Dermis microvascular lymphatic vessel endothelial cell (primary cell): ENCODE data around the gene SPIC. TPM values are rescaled to one million over a fixed set of nuclear protein-coding genes. Genes with fewer than 3 reads are reported as not detected.
"Not testable (repeated sequence)": the region's sequence is repeated elsewhere in the genome, so short reads cannot be mapped to it uniquely, and the experiment has no call there.

Source experiments
- DNase-seq, 2 donors: peaks; one replicate each; pipeline versions ENCODE4 v3.0.0 to v3.0.0-alpha.2; 2010; ENCODE audit warnings: low read depth in 2 of 2
- total RNA-seq: library from RNA; depleted of rRNA; stranded (reverse); fragments of >200 nt; gene quantifications from 2 replicates; pipeline ENCODE4 v1.2.1, GENCODE V29; 2014

SPIC gene
- not detected in 2 replicates for total RNA-seq

GRCh38 chr12:101474711-101475386 lies at the start of gene SPIC:
Gene SPIC (plus strand): TSS chr12:101475336. CDS start chr12:101476905, 1,569 bp downstream.
- no peak for DNase-seq

GRCh38 chr12:101430456-101430855 lies 44.7 kb upstream of the SPIC start:
- DNase-seq: no peak

GRCh38 chr12:101436136-101436535 lies 39.0 kb upstream of the SPIC start:
- no peak for DNase-seq

GRCh38 chr12:101439236-101439635 lies 35.9 kb upstream of the SPIC start:
- DNase-seq: no peak

- no peak for DNase-seq
These were observed 33.5 kb upstream of the SPIC start for GRCh38 chr12:101441461-101442224.

GRCh38 chr12:101455685-101456084 lies 19.5 kb upstream of the SPIC start:
- no peak for DNase-seq

- DNase-seq: no peak
These were observed 15.3 kb upstream of the SPIC start for GRCh38 chr12:101459642-101460346.

- no peak for DNase-seq
These were observed 6.2 kb upstream of the SPIC start for GRCh38 chr12:101468948-101469347.

- DNase-seq: no peak
These were observed 4.2 kb upstream of the SPIC start for GRCh38 chr12:101470939-101471338.

- not testable (repeated sequence) for DNase-seq
These were observed 3.3 kb upstream of the SPIC start for GRCh38 chr12:101471878-101472277.

GRCh38 chr12:101474248-101474647 lies 888 bp upstream of the SPIC start:
- no peak for DNase-seq

- DNase-seq: no peak
These were observed 692 bp downstream of the SPIC start for GRCh38 chr12:101475751-101476305.

GRCh38 chr12:101480849-101481248 lies 5.7 kb downstream of the SPIC start:
- no peak for DNase-seq

- DNase-seq: no peak
These were observed 9.9 kb downstream of the SPIC start for GRCh38 chr12:101485021-101485420.

- no peak for DNase-seq
These were observed 13.3 kb downstream of the SPIC start for GRCh38 chr12:101488469-101488868.

- no peak for DNase-seq
These were observed 15.3 kb downstream of the SPIC start for GRCh38 chr12:101490286-101490920.

GRCh38 chr12:101491329-101491728 lies 16.2 kb downstream of the SPIC start:
- no peak for DNase-seq

GRCh38 chr12:101493556-101493955 lies 18.4 kb downstream of the SPIC start:
- DNase-seq: no peak

- no peak for DNase-seq
These were observed 23.1 kb downstream of the SPIC start for GRCh38 chr12:101498252-101498651.

- DNase-seq: no peak
These were observed 26.4 kb downstream of the SPIC start for GRCh38 chr12:101501410-101501995.

- DNase-seq: no peak
These were observed 46.0 kb downstream of the SPIC start for GRCh38 chr12:101521136-101521535.
